ENCODE results near the gene PHF1.

The PHF1 gene

GRCh38 chr6:33423777-33424176 lies 13.0 kb downstream of the PHF1 start:
- H3K79me2 ChIP-seq (ENCODE audit: insufficient read depth, low read depth) = no peaks in the 10 kb centered on the region
- H4K20me1 ChIP-seq (ENCODE audit: insufficient read depth) = no peaks in the 10 kb centered on the region
- no peak overlapping the region for H3K27ac ChIP-seq
- peaks cover 34% of the 10 kb centered on the region for H3K4me1 ChIP-seq (ENCODE audit: low read depth, poor library complexity, severe bottlenecking)
- H3K4me3 ChIP-seq (IDR thresholded peaks at IDR 0.05; ENCODE audit: insufficient read depth, low read depth, low read length) = no peak overlapping the region
- no peak for TF ChIP-seq CTCF (conservative IDR thresholded peaks at IDR 0.05; ENCODE audit: low read depth, low read length)
- H3K36me3 ChIP-seq (ENCODE audit: insufficient read depth) = no peaks in the 10 kb centered on the region
- H3K9ac ChIP-seq = no peak overlapping the region
- H3K27me3 ChIP-seq (ENCODE audit: insufficient read depth, low read depth) = no peaks in the 10 kb centered on the region
- H2AFZ ChIP-seq (ENCODE audit: low read depth) = no peak overlapping the region
- H3K4me2 ChIP-seq = peak overlapping the region; percentile 99; the same call in 1 of the 2 replicates

GRCh38 chr6:33424855-33425667 lies 14.2 kb downstream of the PHF1 start:
- no peaks in the 10 kb centered on the region for H3K36me3 ChIP-seq (ENCODE audit: insufficient read depth)
- H3K27me3 ChIP-seq (ENCODE audit: insufficient read depth, low read depth) = no peaks in the 10 kb centered on the region
- H3K4me2 ChIP-seq = peak overlapping the region; percentile 99
- no peak overlapping the region for H3K4me3 ChIP-seq (IDR thresholded peaks at IDR 0.05; ENCODE audit: insufficient read depth, low read depth, low read length)
- no peaks in the 10 kb centered on the region for H4K20me1 ChIP-seq (ENCODE audit: insufficient read depth)
- peaks cover 32% of the 10 kb centered on the region for H3K4me1 ChIP-seq (ENCODE audit: low read depth, poor library complexity, severe bottlenecking)
- H3K27ac ChIP-seq = peak overlapping the region; percentile 43
- H3K9ac ChIP-seq = peak overlapping the region; percentile 55; the same call in 1 of the 2 replicates
- TF ChIP-seq CTCF (conservative IDR thresholded peaks at IDR 0.05; ENCODE audit: low read depth, low read length) = no peak
- H2AFZ ChIP-seq (ENCODE audit: low read depth) = peak overlapping the region; percentile 58
- no peaks in the 10 kb centered on the region for H3K79me2 ChIP-seq (ENCODE audit: insufficient read depth, low read depth)

- H3K4me2 ChIP-seq = peak overlapping the region; percentile 99
- peak overlapping the region; percentile 58; the same call in 1 of the 2 replicates for H2AFZ ChIP-seq (ENCODE audit: low read depth)
- peak overlapping the region; percentile 43 for H3K27ac ChIP-seq
- no peak overlapping the region for H3K4me3 ChIP-seq (IDR thresholded peaks at IDR 0.05; ENCODE audit: insufficient read depth, low read depth, low read length)
- no peaks in the 10 kb centered on the region for H3K27me3 ChIP-seq (ENCODE audit: insufficient read depth, low read depth)
- no peaks in the 10 kb centered on the region for H4K20me1 ChIP-seq (ENCODE audit: insufficient read depth)
- 0 out of 2 replicates have a peak, but pooled peaks have one; percentile 30 for TF ChIP-seq CTCF (conservative IDR thresholded peaks at IDR 0.05; ENCODE audit: low read depth, low read length)
- H3K4me1 ChIP-seq (ENCODE audit: low read depth, poor library complexity, severe bottlenecking) = peaks cover 40% of the 10 kb centered on the region
- H3K36me3 ChIP-seq (ENCODE audit: insufficient read depth) = no peaks in the 10 kb centered on the region
- H3K9ac ChIP-seq = peak overlapping the region; percentile 55; the same call in 1 of the 2 replicates
- H3K79me2 ChIP-seq (ENCODE audit: insufficient read depth, low read depth) = no peaks in the 10 kb centered on the region
Observed at GRCh38 chr6:33425668-33426577, 15.1 kb downstream of the PHF1 start.

- TF ChIP-seq CTCF (conservative IDR thresholded peaks at IDR 0.05; ENCODE audit: low read depth, low read length) = 0 out of 2 replicates have a peak, but pooled peaks have one; percentile 11
- H3K4me3 ChIP-seq (IDR thresholded peaks at IDR 0.05; ENCODE audit: insufficient read depth, low read depth, low read length) = no peak overlapping the region
- no peaks in the 10 kb centered on the region for H3K27me3 ChIP-seq (ENCODE audit: insufficient read depth, low read depth)
- no peaks in the 10 kb centered on the region for H4K20me1 ChIP-seq (ENCODE audit: insufficient read depth)
- no peak overlapping the region for H3K27ac ChIP-seq
- no peak overlapping the region; the same call in 1 of the 2 replicates for H3K9ac ChIP-seq
- peak overlapping the region; percentile 58; the same call in 1 of the 2 replicates for H2AFZ ChIP-seq (ENCODE audit: low read depth)
- peak overlapping the region; percentile 76 for H3K4me2 ChIP-seq
- peaks cover 45% of the 10 kb centered on the region for H3K4me1 ChIP-seq (ENCODE audit: low read depth, poor library complexity, severe bottlenecking)
- no peaks in the 10 kb centered on the region for H3K36me3 ChIP-seq (ENCODE audit: insufficient read depth)
- no peaks in the 10 kb centered on the region for H3K79me2 ChIP-seq (ENCODE audit: insufficient read depth, low read depth)
Observed at GRCh38 chr6:33426590-33427511, 16.0 kb downstream of the PHF1 start.

Measured in KMS-11 (cell line).